Heart left ventricle (tissue), 13 donors: ENCODE measurements around the gene G6PC3.

Experiments
- POLR2A ChIP-seq, 2 donors: fragments of 450-650 bp; IDR thresholded peaks; one replicate each; pipeline ENCODE4 v1.6.1; 2017; ENCODE audit warnings: antibody characterized with exemption in 2 of 2, mild to moderate bottlenecking in 2 of 2, moderate library complexity in 2 of 2
- TF ChIP-seq, protein P1 (sequence below), 12 donors: fragments of 200-600 bp; sonication (generic) in 4 of 12; IDR thresholded peaks; one replicate each; pipeline versions ENCODE4 v1.5.0 to v1.8.0; 2018 to 2022; ENCODE audit warnings: antibody characterized with exemption in 12 of 12, mild to moderate bottlenecking in 5 of 12
- donor health status: ischemic (EF 13 %, LVEDD 7.1; RV severe dilation, severe dysfunction).
- donor health status: DM: no; HTN: yes; CAD: no.
- donor health status: DM: no; HTN: no; CAD: no.
- donor health status: ischemic (EF 25% LVEDD 6.9; RV normal size, moderate dysfunction).
- donor health status: ischemic (EF 25% LVEDD 5.7; RV mildly dilated, moderate dysfunction).
- donor health status: ischemic (EF 35%, LVEDD 5.7; RV mildly dilated, moderate dysfunction).
- donor health status: nonischemic (EF 11% LVEDD 7.7; RV severe dilation, severe dysfunction).
- donor health status: DM: yes; HTN: yes; CAD: no.
- donor health status: PGD.
- donor health status: ischemic (EF 29% LVEDD 5.4; RV normal size, mild dysfunction).
- donor health status: nonischemic (EF 23%, LVEDD 6.1; RV moderate dilation, normal function).

DNA sequence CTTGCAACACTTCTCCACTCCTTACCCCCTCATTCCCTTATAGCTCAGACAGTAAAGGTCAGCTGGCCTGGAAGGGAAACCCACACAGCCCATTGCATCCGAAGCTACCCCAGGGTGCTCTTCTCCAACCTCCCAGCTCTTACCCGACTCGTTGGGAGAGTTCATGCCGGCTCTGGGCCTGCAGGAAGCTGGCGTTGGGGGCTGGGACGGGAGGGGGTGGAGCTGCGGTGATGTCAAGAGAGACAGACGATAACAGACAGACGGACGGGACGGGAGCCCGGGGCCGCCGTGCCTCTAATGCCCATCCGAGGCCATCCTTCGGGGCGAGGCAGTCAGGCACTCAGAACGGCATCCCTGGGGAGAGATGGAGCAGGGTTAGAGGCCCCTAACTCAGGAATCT is 46.8 kb downstream of the G6PC3 start:
- TF ChIP-seq, protein P1, sequence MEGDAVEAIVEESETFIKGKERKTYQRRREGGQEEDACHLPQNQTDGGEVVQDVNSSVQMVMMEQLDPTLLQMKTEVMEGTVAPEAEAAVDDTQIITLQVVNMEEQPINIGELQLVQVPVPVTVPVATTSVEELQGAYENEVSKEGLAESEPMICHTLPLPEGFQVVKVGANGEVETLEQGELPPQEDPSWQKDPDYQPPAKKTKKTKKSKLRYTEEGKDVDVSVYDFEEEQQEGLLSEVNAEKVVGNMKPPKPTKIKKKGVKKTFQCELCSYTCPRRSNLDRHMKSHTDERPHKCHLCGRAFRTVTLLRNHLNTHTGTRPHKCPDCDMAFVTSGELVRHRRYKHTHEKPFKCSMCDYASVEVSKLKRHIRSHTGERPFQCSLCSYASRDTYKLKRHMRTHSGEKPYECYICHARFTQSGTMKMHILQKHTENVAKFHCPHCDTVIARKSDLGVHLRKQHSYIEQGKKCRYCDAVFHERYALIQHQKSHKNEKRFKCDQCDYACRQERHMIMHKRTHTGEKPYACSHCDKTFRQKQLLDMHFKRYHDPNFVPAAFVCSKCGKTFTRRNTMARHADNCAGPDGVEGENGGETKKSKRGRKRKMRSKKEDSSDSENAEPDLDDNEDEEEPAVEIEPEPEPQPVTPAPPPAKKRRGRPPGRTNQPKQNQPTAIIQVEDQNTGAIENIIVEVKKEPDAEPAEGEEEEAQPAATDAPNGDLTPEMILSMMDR (IDR thresholded peaks at IDR 0.05), result no peak
- TF ChIP-seq POLR2A (IDR thresholded peaks at IDR 0.05), result no peak
